ENCODE data around the gene ANO5.
A peak's percentile ranks its signal among the peaks of the same experiment; 100 is the strongest.

DNA sequence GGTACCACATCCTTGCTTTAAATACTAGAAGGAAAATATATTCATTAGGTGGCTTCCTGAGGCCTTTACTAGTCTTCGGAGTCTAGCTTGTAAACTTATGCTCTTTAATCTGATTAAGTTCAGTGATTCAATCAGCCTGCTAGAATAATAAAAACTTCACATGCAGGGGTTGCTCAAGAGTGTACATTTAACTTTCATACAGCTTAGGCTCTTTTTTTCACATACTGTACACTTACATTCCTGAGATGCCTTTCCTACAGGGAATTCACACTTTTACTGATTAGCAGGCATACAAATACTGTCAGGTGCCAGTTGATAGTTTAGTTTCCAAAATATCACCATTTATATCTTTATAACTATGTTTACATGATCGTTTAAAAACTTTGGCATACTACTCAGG is 3.2 kb upstream of the ANO5 start:
- TF ChIP-seq EP300 (IDR thresholded peaks at IDR 0.05; ENCODE audit: borderline replicate concordance) (no peak), MAX (IDR thresholded peaks at IDR 0.05) (no peak), EGR1 (IDR thresholded peaks at IDR 0.05) (no peak), ZBTB7A (IDR thresholded peaks at IDR 0.05; ENCODE audit: low read depth) (no peak), RAD21 (IDR thresholded peaks at IDR 0.05; ENCODE audit: low read depth) (no peak), TAF1 (IDR thresholded peaks at IDR 0.05; ENCODE audit: low read depth) (no peak), YY1 (IDR thresholded peaks at IDR 0.05; ENCODE audit: low read depth) (no peak), FOXM1 (IDR thresholded peaks at IDR 0.05; ENCODE audit: borderline replicate concordance, low read depth) (no peak), TEAD4 (IDR thresholded peaks at IDR 0.05) (0 out of 2 replicates have a peak, but pooled peaks have one; percentile 55), USF1 (IDR thresholded peaks at IDR 0.05) (no peak), CREB1 (IDR thresholded peaks at IDR 0.05; ENCODE audit: low read depth) (no peak), TCF12 (IDR thresholded peaks at IDR 0.05; ENCODE audit: low read depth) (no peak), CEBPB (IDR thresholded peaks at IDR 0.05) (no peak)
- TF ChIP-seq, protein P1, sequence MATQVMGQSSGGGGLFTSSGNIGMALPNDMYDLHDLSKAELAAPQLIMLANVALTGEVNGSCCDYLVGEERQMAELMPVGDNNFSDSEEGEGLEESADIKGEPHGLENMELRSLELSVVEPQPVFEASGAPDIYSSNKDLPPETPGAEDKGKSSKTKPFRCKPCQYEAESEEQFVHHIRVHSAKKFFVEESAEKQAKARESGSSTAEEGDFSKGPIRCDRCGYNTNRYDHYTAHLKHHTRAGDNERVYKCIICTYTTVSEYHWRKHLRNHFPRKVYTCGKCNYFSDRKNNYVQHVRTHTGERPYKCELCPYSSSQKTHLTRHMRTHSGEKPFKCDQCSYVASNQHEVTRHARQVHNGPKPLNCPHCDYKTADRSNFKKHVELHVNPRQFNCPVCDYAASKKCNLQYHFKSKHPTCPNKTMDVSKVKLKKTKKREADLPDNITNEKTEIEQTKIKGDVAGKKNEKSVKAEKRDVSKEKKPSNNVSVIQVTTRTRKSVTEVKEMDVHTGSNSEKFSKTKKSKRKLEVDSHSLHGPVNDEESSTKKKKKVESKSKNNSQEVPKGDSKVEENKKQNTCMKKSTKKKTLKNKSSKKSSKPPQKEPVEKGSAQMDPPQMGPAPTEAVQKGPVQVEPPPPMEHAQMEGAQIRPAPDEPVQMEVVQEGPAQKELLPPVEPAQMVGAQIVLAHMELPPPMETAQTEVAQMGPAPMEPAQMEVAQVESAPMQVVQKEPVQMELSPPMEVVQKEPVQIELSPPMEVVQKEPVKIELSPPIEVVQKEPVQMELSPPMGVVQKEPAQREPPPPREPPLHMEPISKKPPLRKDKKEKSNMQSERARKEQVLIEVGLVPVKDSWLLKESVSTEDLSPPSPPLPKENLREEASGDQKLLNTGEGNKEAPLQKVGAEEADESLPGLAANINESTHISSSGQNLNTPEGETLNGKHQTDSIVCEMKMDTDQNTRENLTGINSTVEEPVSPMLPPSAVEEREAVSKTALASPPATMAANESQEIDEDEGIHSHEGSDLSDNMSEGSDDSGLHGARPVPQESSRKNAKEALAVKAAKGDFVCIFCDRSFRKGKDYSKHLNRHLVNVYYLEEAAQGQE (IDR thresholded peaks at IDR 0.05; ENCODE audit: low read depth): no peak
